Measurements from ENCODE around the gene CENPX.
A peak's percentile ranks its signal among the peaks of the same experiment; 100 is the strongest.

CENPX gene

GRCh38 chr17:82037092-82037888 lies 14.6 kb upstream of the CENPX start, which contains the start of gene DCXR:
Gene DCXR (minus strand): TSS chr17:82037697. CDS start chr17:82037682, 15 bp downstream.
- peak; percentile 96 for ATAC-seq
- TF ChIP-seq TSHZ2 (CRISPR knock-in tag; IDR thresholded peaks at IDR 0.05): peak; percentile 54; the same call in 1 of the 2 replicates
- no peak for TF ChIP-seq ZNF8 (CRISPR knock-in tag; IDR thresholded peaks at IDR 0.05)

GRCh38 chr17:82036634-82037091 lies 14.0 kb upstream of the CENPX start:
- ATAC-seq: no peak; the same call in 2 of the 3 replicates
- no peak for TF ChIP-seq ISL1 (CRISPR knock-in tag; IDR thresholded peaks at IDR 0.05)
- TF ChIP-seq ZFP30 (CRISPR knock-in tag; IDR thresholded peaks at IDR 0.05): no peak
- TF ChIP-seq ZC3H10 (CRISPR knock-in tag; IDR thresholded peaks at IDR 0.05): no peak
- TF ChIP-seq TCF4 (CRISPR knock-in tag; IDR thresholded peaks at IDR 0.05; ENCODE audit: borderline replicate concordance): no peak
- TF ChIP-seq ARNTL (CRISPR knock-in tag; IDR thresholded peaks at IDR 0.05; ENCODE audit: borderline replicate concordance, low read depth): no peak
- TF ChIP-seq ESRRG (CRISPR knock-in tag; IDR thresholded peaks at IDR 0.05): no peak
- TF ChIP-seq POU6F1 (CRISPR knock-in tag; IDR thresholded peaks at IDR 0.05; ENCODE audit: borderline replicate concordance, low read depth): no peak
- TF ChIP-seq ZNF8 (CRISPR knock-in tag; IDR thresholded peaks at IDR 0.05): no peak
- TF ChIP-seq ZFP3 (CRISPR knock-in tag; IDR thresholded peaks at IDR 0.05): no peak
- no peak for TF ChIP-seq RARB (CRISPR knock-in tag; IDR thresholded peaks at IDR 0.05)
- no peak for TF ChIP-seq BACH2 (CRISPR knock-in tag; IDR thresholded peaks at IDR 0.05; ENCODE audit: borderline replicate concordance)
- no peak for TF ChIP-seq ZNF70 (CRISPR knock-in tag; IDR thresholded peaks at IDR 0.05)
- no peak for TF ChIP-seq ZNF565 (CRISPR knock-in tag; conservative IDR thresholded peaks at IDR 0.05; ENCODE audit: low read depth)
- TF ChIP-seq CREB5 (CRISPR knock-in tag; IDR thresholded peaks at IDR 0.05; ENCODE audit: low read depth): no peak
- TF ChIP-seq CSDC2 (CRISPR knock-in tag; IDR thresholded peaks at IDR 0.05): no peak
- TF ChIP-seq PATZ1 (CRISPR knock-in tag; IDR thresholded peaks at IDR 0.05; ENCODE audit: borderline replicate concordance): no peak
- no peak for TF ChIP-seq CSRNP3 (CRISPR knock-in tag; IDR thresholded peaks at IDR 0.05)

GRCh38 chr17:82035956-82036633 lies 13.4 kb upstream of the CENPX start:
- ATAC-seq: no peak
- TF ChIP-seq CSRNP3 (CRISPR knock-in tag; IDR thresholded peaks at IDR 0.05): no peak
- TF ChIP-seq ZC3H10 (CRISPR knock-in tag; IDR thresholded peaks at IDR 0.05): no peak
- TF ChIP-seq OSR1 (CRISPR knock-in tag; IDR thresholded peaks at IDR 0.05): no peak
- TF ChIP-seq ZFP3 (CRISPR knock-in tag; IDR thresholded peaks at IDR 0.05): no peak
- TF ChIP-seq ARNTL (CRISPR knock-in tag; IDR thresholded peaks at IDR 0.05; ENCODE audit: borderline replicate concordance, low read depth): no peak
- TF ChIP-seq PPARA (CRISPR knock-in tag; IDR thresholded peaks at IDR 0.05; ENCODE audit: borderline replicate concordance): no peak
- TF ChIP-seq SNAI2 (CRISPR knock-in tag; IDR thresholded peaks at IDR 0.05): no peak
- no peak for TF ChIP-seq TCF4 (CRISPR knock-in tag; IDR thresholded peaks at IDR 0.05; ENCODE audit: borderline replicate concordance)
- TF ChIP-seq PATZ1 (CRISPR knock-in tag; IDR thresholded peaks at IDR 0.05; ENCODE audit: borderline replicate concordance): no peak
